ENCODE measurements around the gene NEK8.

NEK8 gene

DNA sequence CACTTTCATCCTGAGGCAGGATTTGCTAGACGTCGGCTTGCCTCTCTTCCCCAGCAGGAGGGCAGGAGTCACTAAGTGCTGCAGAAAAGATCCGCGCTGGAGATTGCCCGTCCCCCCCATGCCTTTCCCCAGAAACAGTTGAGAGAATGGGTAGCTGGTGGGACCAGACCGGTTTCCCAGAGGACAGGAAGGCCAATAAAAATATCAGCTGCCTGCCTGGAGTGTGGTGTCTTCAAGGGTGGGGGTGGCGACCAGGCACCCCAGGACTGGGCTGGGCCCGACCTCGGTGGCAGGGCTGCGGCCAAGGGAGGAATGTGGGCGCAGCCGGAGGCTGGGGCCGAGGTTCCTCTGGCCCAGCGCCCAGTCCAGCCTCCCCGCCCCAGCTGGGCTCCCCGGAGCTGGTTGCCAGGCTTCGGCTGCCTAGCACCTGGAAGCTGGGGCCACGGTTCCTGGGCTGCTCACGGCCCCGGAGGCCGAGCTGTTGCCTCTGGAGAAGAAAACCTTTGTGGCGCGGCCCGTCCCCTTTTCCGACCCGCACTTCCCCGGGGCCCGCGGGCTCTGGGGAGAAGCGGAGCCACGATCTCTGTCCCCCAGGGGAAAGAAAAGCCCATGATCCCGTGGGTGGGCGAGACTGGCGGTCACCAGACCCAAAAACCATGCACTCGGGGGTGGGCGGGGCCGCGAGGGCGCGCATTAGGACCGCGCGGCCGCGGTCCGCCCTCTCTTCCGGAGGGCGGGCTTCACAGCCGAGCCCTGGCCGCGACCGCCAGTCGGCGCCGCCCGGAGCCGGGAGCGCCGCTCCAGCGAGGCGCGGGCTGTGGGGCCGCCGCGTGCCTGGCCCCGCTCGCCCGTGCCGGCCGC lies 14.9 kb downstream of the NEK8 start, which contains the start of gene TRAF4:
Gene TRAF4 (plus strand): TSS at position 769 of the 861 bp plus-strand sequence. CDS start 102 bp downstream, outside the sequence.
- in situ Hi-C loops (cut with MboI; ENCODE audit: low sequenced_read_pairs), result no loop called here

DNA sequence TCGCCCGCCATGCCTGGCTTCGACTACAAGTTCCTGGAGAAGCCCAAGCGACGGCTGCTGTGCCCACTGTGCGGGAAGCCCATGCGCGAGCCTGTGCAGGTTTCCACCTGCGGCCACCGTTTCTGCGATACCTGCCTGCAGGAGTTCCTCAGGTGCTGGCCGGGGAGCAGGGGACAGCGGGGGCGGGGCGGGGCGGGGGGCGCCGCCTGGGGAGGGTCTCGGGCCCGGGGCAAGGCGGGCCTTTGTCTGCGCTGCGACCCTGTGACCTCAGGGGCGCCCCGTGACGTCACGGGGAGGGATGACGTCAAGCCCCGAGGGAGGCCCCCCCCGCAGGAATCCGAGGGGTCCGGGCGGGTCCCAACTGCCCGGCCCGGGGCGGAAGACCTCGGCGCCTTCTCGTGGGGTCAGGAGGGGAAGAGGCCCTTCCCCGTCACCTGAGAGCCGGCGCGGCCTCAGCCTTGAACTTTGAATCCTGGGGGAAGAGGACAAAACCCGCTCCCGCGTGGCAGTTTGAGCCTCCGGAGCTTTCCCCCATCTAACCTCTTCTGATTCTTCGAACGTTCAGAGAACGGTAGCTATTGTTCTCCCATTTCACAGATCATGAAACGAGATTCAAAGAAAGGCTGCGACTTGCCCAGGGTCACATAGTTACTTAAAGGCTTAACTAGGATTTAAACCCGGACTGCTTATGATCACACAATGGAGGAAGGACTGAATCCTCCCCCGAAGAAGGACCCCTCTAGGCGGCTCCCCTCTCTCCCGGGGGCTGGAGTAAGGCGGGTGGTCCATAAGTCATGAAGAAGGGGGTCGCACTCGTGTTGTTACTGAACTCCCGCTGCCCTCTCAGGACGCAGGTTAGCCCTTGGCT lies 15.8 kb downstream of the NEK8 start:
- in situ Hi-C loops (cut with MboI; ENCODE audit: low sequenced_read_pairs), result no loop called here

DNA sequence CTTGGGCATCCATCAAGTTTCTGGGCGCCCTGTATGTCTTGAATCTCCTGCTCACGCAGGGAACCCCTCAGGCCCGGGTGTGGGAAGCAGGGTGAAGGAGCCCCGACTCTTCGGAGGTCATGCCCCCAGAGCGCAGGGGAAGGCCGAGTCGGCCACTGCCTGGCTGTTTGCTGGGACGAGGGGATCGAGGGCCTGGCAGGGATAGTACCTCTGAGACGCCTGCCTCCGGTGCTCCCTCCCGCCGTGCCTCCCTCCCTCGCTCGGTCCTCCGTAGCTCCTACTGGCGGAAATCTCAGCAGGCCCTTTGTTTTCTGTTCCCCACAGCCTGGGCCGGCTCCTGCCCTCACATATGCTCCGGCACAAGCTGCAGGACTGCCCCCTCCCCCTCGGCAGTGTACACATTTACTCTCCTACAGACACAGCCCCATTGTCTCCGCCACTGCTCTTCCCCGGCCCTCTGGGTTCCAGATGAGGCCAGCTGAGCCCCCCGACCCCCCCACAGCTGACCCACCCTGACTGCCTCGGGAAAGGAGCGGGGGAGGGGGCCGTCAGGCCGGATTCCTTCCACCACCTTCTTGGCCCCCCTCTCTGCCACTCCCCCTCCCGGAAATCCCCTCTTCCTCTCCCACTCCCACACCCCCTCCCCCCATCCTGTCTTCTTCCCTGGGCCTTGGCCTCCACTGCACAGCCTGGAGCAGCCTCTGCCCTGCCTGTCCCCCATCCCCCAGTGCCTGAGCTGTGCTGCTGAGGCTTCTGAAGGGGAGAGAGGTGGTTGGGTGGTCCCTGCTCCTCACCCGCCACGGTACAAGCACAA lies 16.6 kb downstream of the NEK8 start:
- in situ Hi-C loops (cut with MboI; ENCODE audit: low sequenced_read_pairs), result no loop called here

DNA sequence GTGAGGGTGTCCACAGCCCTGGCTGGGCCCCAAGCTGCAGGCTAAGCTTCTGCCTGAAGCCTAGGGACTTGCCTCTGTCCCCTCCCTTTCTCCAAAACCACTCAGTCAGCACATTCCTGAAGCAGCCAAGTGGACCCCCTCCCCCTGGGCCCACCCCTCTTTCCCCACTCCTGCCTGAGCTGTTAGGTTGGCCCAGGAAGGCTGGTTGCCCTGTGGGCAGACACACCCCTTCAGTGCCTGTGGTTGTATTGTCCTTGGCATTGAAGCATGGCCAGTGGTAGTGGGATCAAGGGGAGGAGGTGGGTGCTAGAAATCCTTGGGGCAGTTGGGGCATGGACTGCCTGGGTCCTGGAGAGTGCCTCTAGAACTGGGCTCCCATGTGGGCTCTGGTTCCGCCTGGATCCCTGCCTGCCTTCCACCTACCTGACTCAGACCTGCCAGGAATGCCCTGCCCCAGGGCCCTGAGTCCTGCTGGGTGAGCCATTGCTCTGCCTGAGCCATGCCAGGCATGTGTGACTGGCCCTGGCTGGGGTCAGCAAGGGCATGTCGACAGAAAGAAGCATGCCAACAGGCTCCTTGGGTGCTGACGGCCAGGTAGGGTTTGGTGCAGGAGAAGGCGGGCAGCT lies 17.3 kb downstream of the NEK8 start:
- in situ Hi-C loops (cut with MboI; ENCODE audit: low sequenced_read_pairs), result no loop called here

DNA sequence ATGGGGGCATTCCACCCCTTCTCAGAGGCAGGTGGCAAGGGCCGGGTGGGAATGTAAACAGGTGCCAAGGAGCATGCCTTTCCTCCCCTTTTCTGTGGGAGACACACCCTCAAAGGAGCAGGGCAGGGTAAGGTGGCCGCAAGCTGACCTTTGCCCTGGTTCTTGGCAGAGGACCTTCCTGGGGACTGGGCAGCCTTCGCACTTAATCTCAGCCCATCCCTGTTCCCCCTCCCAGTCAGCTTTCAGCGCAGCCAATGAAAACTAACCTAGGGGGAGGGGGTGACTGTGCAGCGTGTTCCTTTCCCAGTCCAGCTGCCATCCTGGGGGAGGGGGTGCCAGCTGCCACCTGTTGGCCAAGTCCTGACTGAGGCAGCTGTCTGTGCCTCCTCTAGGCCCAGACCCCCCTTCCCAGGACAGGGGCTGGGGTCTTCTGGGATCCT lies 18.0 kb downstream of the NEK8 start:
- in situ Hi-C loops (cut with MboI; ENCODE audit: low sequenced_read_pairs), result no loop called here

DNA sequence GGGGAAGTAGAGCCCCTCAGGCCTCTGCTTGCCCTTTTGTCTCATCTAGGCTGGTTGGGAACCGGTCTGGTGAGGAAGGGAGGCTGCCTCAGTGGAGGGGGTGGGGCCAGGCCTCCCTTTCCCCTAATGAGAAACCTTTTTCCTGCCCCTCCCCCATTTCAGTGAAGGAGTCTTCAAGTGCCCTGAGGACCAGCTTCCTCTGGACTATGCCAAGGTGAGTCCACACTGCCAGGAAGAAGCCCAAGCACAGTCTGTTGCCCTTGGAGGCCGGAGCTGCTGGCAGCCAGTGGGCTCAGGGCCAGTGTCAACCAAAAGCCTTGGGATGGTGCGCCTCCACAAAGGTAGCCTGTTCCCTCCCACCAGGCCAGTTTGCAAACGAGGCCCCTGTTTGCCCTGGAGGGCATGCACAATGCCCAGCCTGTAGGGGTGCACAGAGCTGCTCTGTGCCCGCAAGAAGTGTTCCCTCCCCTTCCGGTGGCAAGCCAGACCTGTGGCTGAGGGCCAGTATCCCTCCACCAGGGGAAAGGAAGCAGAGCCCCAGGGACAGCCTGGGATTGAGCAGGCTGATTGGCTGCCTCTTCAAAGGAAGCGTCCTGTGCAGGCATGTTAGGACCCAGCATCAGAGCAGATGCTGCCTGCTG lies 18.6 kb downstream of the NEK8 start:
- in situ Hi-C loops (cut with MboI; ENCODE audit: low sequenced_read_pairs), result no loop called here

DNA sequence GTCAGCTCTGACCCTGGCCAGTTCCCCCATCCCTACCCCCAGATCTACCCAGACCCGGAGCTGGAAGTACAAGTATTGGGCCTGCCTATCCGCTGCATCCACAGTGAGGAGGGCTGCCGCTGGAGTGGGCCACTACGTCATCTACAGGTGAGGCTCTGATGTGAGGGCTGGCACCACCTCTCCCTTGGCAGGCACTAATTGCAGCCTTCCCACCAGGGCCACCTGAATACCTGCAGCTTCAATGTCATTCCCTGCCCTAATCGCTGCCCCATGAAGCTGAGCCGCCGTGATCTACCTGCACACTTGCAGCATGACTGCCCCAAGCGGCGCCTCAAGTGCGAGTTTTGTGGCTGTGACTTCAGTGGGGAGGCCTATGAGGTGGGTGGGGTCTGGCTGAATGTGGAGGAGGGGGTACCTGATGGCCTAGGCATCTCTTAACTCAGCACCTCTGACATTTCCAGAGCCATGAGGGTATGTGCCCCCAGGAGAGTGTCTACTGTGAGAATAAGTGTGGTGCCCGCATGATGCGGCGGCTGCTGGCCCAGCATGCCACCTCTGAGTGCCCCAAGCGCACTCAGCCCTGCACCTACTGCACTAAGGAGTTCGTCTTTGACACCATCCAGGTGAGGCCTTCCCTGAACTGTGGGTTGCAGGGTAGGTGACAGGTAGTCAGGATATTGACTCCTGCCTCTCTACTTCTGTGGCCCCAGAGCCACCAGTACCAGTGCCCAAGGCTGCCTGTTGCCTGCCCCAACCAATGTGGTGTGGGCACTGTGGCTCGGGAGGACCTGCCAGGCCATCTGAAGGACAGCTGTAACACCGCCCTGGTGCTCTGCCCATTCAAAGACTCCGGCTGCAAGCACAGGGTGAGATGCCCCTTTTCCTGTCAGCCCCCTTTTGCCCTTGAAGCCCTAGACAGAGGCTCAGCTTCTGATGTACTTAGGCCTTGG lies 19.5 kb downstream of the NEK8 start:
- in situ Hi-C loops (cut with MboI; ENCODE audit: low sequenced_read_pairs), result no loop called here

DNA sequence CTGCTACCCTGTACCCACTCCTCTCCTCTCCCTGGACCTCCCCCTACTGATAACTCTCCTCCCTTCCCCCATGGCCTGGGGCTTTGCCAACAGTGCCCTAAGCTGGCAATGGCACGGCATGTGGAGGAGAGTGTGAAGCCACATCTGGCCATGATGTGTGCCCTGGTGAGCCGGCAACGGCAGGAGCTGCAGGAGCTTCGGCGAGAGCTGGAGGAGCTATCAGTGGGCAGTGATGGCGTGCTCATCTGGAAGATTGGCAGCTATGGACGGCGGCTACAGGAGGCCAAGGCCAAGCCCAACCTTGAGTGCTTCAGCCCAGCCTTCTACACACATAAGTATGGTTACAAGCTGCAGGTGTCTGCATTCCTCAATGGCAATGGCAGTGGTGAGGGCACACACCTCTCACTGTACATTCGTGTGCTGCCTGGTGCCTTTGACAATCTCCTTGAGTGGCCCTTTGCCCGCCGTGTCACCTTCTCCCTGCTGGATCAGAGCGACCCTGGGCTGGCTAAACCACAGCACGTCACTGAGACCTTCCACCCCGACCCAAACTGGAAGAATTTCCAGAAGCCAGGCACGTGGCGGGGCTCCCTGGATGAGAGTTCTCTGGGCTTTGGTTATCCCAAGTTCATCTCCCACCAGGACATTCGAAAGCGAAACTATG lies 20.4 kb downstream of the NEK8 start:
- in situ Hi-C loops (cut with MboI; ENCODE audit: low sequenced_read_pairs), result no loop called here

DNA sequence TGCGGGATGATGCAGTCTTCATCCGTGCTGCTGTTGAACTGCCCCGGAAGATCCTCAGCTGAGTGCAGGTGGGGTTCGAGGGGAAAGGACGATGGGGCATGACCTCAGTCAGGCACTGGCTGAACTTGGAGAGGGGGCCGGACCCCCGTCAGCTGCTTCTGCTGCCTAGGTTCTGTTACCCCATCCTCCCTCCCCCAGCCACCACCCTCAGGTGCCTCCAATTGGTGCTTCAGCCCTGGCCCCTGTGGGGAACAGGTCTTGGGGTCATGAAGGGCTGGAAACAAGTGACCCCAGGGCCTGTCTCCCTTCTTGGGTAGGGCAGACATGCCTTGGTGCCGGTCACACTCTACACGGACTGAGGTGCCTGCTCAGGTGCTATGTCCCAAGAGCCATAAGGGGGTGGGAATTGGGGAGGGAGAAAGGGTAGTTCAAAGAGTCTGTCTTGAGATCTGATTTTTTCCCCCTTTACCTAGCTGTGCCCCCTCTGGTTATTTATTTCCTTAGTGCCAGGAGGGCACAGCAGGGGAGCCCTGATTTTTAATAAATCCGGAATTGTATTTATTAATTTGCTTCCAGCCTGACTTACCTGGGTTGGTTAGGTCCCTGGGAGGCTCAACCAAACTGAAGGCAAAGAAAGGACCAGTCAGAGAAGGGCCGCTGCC lies 21.1 kb downstream of the NEK8 start:
- in situ Hi-C loops (cut with MboI; ENCODE audit: low sequenced_read_pairs), result no loop called here

DNA sequence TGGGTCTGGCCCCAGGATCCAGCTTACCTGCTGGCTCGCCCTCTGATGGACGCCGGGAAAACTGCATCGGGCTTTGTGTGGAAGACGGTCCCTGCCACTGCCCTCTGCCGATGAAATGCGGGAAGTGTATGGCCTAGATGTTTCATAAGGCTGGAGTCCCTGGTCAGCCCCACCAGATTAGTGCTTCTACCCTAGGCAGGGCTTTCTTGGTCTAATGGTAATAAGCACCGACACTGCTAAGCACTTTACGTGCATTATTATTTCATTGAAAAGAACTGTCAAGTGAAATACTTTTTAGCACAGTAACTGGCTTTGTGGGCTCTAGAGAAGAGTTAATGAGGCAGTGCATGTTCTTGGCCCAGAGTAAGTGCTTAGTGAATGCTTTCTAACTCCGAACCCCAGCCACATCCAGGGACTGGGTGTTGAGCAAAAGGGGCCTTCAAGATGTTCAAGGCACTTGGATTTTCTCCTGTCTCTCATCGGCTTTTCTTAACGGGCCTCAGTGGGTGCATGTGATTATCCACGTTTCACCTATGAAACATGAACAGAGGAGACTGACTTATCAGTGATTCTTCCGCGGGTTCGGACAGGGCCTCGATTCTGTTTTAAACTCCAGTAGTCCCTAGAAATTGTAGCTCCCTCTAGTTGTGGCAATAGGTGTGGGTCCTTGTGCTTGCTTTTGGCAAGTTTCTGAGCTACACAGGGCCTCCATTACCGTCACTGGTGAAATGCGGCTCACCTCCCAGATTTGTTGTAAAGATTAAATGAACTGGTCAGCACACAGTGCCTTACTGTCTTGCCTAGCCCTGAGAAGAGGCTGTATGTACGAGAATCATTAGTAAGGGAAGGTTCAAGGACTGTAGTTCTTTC lies 21.8 kb downstream of the NEK8 start:
- in situ Hi-C loops (cut with MboI; ENCODE audit: low sequenced_read_pairs), result no loop called here

DNA sequence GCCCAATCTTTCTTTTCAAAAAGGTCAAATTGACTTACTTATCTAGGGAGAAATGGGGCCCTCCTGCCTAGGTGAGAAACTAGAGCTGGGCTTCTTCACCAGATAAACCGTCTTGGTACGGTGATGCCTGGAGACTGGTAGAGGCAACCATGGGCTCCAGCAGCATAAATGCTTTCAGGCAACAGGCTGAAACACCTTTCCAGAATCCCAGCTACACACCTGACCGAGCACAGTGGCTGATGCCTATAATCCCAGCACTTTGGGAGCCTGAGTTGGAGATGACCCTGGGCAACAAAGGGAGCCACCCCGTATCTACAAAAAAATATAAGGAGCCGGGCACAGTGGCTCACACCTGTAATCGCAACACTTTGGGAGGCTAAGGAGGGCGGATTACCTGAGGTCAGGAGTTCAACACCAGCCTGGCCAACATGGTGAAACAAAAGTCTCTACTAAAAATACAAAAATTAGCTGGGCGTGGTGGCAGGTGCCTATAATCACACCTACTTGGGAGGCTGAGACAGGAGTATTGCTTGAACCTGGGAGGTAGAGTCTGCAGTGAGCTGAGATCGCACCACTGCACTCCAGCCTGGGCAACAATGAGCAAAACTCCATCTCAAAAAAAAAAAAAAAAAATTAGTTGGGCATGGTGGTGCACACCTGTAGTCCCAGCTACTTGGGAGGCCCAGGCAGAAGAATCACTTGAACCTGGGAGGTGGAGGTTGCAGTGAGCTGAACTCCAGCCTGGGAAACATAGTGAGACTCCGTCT lies 23.2 kb downstream of the NEK8 start:
- in situ Hi-C loops (cut with MboI; ENCODE audit: low sequenced_read_pairs), result no loop called here

DNA sequence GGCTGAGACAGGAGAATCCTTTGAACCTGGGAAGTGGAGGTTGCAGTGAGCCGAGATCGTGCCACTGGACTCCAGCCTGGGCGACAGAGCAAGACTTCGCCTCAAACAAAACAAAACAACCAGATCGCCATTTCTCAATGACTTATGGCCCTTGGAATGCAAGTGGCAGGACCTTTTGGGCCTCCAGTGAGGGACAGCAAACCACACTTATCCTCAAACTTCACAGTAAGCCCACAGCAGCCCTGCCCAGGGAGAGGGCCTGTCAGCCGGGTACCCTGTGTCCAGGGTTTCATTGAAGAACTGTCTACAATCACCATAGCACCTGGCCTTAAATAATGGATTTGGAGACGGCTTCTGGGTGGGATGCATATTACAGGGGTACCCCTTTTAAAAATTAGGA lies 26.9 kb downstream of the NEK8 start:
- in situ Hi-C loops (cut with MboI; ENCODE audit: low sequenced_read_pairs), result no loop called here

DNA sequence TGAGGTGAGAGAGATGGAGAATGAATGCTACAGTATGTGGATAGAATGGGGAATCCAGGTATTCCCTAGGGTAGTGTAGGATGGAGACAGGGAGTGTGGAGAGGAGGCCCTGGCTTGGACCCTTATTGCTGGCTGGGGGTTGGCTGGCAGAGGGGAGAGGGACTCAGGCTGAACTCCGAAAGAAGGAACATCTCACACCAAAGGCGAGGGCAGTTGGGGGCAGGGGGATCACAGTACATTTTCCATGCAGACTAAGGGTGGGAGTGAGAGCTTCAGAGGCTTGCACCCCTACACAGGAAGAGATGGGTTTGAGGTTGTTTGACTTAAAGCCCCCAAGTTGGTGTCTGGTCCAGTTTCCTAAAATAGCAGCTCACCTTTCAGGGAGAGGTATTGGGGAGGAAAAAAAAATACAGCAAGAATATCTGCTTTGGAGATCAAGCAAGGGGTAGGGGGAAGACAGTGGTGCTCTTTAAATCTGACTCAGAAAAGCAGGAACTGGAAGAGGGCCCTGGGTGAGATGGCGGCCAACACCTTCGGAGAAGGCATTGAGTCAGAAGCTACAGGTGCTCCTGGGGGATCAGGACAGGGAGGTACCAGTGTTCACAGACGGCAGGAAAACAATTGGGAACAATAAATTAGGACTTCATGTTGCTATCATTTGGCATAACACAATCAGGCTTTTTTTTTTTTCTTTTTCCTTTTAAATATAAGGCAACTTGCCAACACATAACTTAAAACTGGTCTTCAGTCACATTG lies 27.6 kb downstream of the NEK8 start:
- in situ Hi-C loops (cut with MboI; ENCODE audit: low sequenced_read_pairs), result no loop called here

DNA sequence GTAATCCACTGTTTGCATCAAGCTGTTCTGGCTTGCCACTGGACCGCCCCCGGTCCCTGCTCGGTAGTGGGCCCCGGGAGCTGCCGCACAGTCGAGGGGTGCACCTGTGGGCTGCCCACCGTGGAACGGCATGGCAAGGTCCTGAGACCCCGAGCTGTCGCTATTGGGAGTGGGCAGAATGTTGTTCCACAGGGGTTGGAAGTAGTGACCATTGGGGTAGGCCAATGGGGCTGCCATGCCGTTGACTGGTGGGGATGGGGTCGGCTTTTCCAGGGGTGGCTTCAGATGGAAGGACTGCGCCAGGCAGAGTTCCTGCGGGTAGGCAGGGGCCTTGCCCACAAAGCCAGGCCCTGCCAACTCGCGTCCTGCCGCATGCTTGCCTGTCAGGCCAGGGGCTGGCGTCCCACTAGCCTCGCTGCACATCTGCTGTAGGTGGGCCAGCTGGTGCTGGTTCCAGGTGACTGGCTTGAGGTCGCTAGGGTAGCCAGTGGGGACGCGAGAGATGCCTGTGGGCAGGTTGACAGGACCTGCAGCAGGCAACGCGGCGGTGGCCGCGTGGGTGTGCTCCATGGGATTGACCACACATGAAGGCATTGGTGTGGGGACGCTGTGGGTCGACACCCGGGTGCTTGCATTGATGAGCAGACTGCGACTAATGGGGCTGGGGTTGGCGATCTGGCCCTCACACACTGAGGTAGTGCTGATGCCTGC lies 30.0 kb downstream of the NEK8 start:
- in situ Hi-C loops (cut with MboI; ENCODE audit: low sequenced_read_pairs), result no loop called here
